H9 (cell line): ENCODE data around the gene CFAP299. TPM values are rescaled to one million over a fixed set of nuclear protein-coding genes. Genes with fewer than 3 reads are reported as not detected.

Experiments
- DNase-seq: peaks from one replicate; pipeline ENCODE4 v3.0.0-alpha.2; 2017
- H2AFZ ChIP-seq: one replicate; pipeline ENCODE4 v1.6.1; 2013; ENCODE audit warnings: mild to moderate bottlenecking, low read length, control low read depth, moderate library complexity
- H2AK5ac ChIP-seq: 2 replicates; pipeline ENCODE4 v1.6.1; 2013; ENCODE audit warnings: low read length, control low read depth, mixed read lengths; ENCODE audit not compliant: insufficient read length
- H2BK120ac ChIP-seq: one replicate; pipeline ENCODE4 v1.6.1; 2013; ENCODE audit warnings: low read depth, mild to moderate bottlenecking, low read length, control low read depth, inconsistent platforms; ENCODE audit not compliant: poor library complexity, severe bottlenecking
- H2BK12ac ChIP-seq: 2 replicates; pipeline ENCODE4 v1.6.1; 2013; ENCODE audit warnings: low read length, control low read depth, mixed read lengths, low read depth; ENCODE audit not compliant: insufficient read length
- H2BK15ac ChIP-seq: 2 replicates; pipeline ENCODE4 v1.6.1; 2013; ENCODE audit warnings: low read depth, low read length, control low read depth
- H2BK20ac ChIP-seq: one replicate; pipeline ENCODE4 v1.6.1; 2013; ENCODE audit warnings: low read depth, mild to moderate bottlenecking, low read length, control low read depth, inconsistent platforms; ENCODE audit not compliant: poor library complexity, severe bottlenecking
- H2BK5ac ChIP-seq: 2 replicates; pipeline ENCODE4 v1.6.1; 2013; ENCODE audit warnings: low read length, control low read depth, mixed read lengths; ENCODE audit not compliant: insufficient read length
- H3K14ac ChIP-seq: 2 replicates; pipeline ENCODE4 v1.6.1; 2013; ENCODE audit warnings: low read length, control low read depth; ENCODE audit not compliant: insufficient read depth
- H3K18ac ChIP-seq: 2 replicates; pipeline ENCODE4 v1.6.1; 2013; ENCODE audit warnings: low read depth, mild to moderate bottlenecking, mixed read lengths, low read length, control low read depth; ENCODE audit not compliant: insufficient read length
- H3K23ac ChIP-seq: 2 replicates; pipeline ENCODE4 v1.6.1; 2013; ENCODE audit warnings: low read length, control low read depth, mixed read lengths, low read depth; ENCODE audit not compliant: insufficient read length
- H3K23me2 ChIP-seq: 2 replicates; pipeline ENCODE4 v1.6.1; 2013; ENCODE audit warnings: low read depth, mild to moderate bottlenecking, mixed read lengths, low read length, control low read depth; ENCODE audit not compliant: insufficient read length, poor library complexity, severe bottlenecking
- H3K27ac ChIP-seq: 2 replicates; pipeline ENCODE4 v1.5.1; 2013; ENCODE audit warnings: low read length, control low read depth, mixed read lengths, low read depth; ENCODE audit not compliant: insufficient read length
- H3K27me3 ChIP-seq: 2 replicates; pipeline ENCODE4 v1.6.1; 2013; ENCODE audit warnings: low read length, control low read depth, inconsistent platforms; ENCODE audit not compliant: insufficient read depth
- H3K4ac ChIP-seq: 2 replicates; pipeline ENCODE4 v1.6.1; 2013; ENCODE audit warnings: low read depth, mild to moderate bottlenecking, control low read depth, inconsistent platforms, low read length, moderate library complexity
- H3K4me1 ChIP-seq: 2 replicates; pipeline ENCODE4 v1.6.1; 2013; ENCODE audit warnings: low read length, control low read depth, inconsistent platforms; ENCODE audit not compliant: insufficient read depth
- H3K4me2 ChIP-seq: 2 replicates; pipeline ENCODE4 v1.6.1; 2013; ENCODE audit warnings: low read length, control low read depth, mixed read lengths; ENCODE audit not compliant: insufficient read length, insufficient read depth
- H3K56ac ChIP-seq: 2 replicates; pipeline ENCODE4 v1.6.1; 2013; ENCODE audit warnings: low read depth, mild to moderate bottlenecking, mixed read lengths, low read length, control low read depth; ENCODE audit not compliant: insufficient read length
- H3K79me1 ChIP-seq: 2 replicates; pipeline ENCODE4 v1.6.1; 2013; ENCODE audit warnings: low read depth, mild to moderate bottlenecking, moderate library complexity, low read length, control low read depth, inconsistent platforms; ENCODE audit not compliant: insufficient read depth, poor library complexity, severe bottlenecking
- H3K79me2 ChIP-seq: 2 replicates; pipeline ENCODE4 v1.6.1; 2013; ENCODE audit warnings: low read length, control low read depth, inconsistent platforms; ENCODE audit not compliant: insufficient read depth
- H3K9ac ChIP-seq: 2 replicates; pipeline ENCODE4 v1.6.1; 2013; ENCODE audit warnings: low read length, control low read depth, mixed read lengths; ENCODE audit not compliant: insufficient read length; ENCODE audit errors: extremely low read depth
- H3K9me3 ChIP-seq: one replicate; pipeline ENCODE4 v1.6.1; 2013; ENCODE audit warnings: low read depth, low read length, inconsistent platforms; ENCODE audit not compliant: control insufficient read depth
- H3T11ph ChIP-seq: one replicate; pipeline ENCODE4 v1.6.1; 2013; ENCODE audit warnings: mild to moderate bottlenecking, low read length, control low read depth, inconsistent platforms
- H4K20me1 ChIP-seq: one replicate; pipeline ENCODE4 v1.6.1; 2013; ENCODE audit not compliant: control insufficient read depth, insufficient read length, insufficient read depth
- H4K5ac ChIP-seq: 2 replicates; pipeline ENCODE4 v1.6.1; 2013; ENCODE audit warnings: low read depth, mild to moderate bottlenecking, mixed read lengths, low read length, control low read depth; ENCODE audit not compliant: insufficient read length
- H4K8ac ChIP-seq: replicated peaks from 2 replicates; pipeline ENCODE4 v1.6.1; 2013; ENCODE audit warnings: low read length, control low read depth, mixed read lengths, low read depth; ENCODE audit not compliant: insufficient read length
- H4K91ac ChIP-seq: 2 replicates; pipeline ENCODE4 v1.6.1; 2013; ENCODE audit warnings: low read depth, mild to moderate bottlenecking, moderate library complexity, mixed read lengths, low read length, control low read depth; ENCODE audit not compliant: insufficient read length
- H3K27ac Mint-ChIP-seq, 3 experiments: 2 replicates in 2 of 3; 3 replicates in 1 of 3; pipeline ENCODE4 v1.8.0; 2020 to 2021; ENCODE audit warnings: mixed read lengths in 3 of 3, mild to moderate bottlenecking in 1 of 3, moderate library complexity in 1 of 3
- H3K27me3 Mint-ChIP-seq: 2 replicates; pipeline ENCODE4 v1.8.0; 2021; ENCODE audit warnings: low read depth, mild to moderate bottlenecking, moderate library complexity, mixed read lengths
- H3K36me3 Mint-ChIP-seq, 3 experiments: 2 replicates in 2 of 3; 3 replicates in 1 of 3; pipeline ENCODE4 v1.8.0; 2020 to 2021; ENCODE audit warnings: low read depth in 3 of 3, mixed read lengths in 3 of 3; ENCODE audit not compliant: insufficient read depth in 1 of 3
- H3K4me1 Mint-ChIP-seq, 2 experiments: 2 replicates each; pipeline ENCODE4 v1.8.0; 2020; ENCODE audit warnings: mixed read lengths in 2 of 2
- H3K4me3 Mint-ChIP-seq, 2 experiments: 2 replicates in 1 of 2; 3 replicates in 1 of 2; pipeline ENCODE4 v1.8.0; 2020 to 2021; ENCODE audit warnings: mild to moderate bottlenecking in 2 of 2, mixed read lengths in 2 of 2, moderate library complexity in 1 of 2
- H3K9me3 Mint-ChIP-seq, 2 experiments: 2 replicates in 1 of 2; 3 replicates in 1 of 2; pipeline ENCODE4 v1.8.0; 2020; ENCODE audit warnings: mild to moderate bottlenecking in 2 of 2, mixed read lengths in 2 of 2, moderate library complexity in 1 of 2
- CTCF ChIP-seq: fragments of 200-600 bp; sonication (generic); conservative IDR thresholded peaks from 3 replicates; pipeline ENCODE4 v1.8.0; 2021; ENCODE audit warnings: antibody characterized with exemption, mild to moderate bottlenecking
- WGBS: extraction: QIAGEN DNeasy Blood & Tissue Kit; methylation state at CpG from one replicate; pipeline ENCODE4 v1.1.7; 2013; ENCODE audit warnings: missing lambda C conversion rate, low lambda C conversion rate, mixed read lengths; ENCODE audit not compliant: insufficient read length; ENCODE audit errors: extremely low coverage; 5-methylcytosine and 5-hydroxymethylcytosine counted together
- total RNA-seq: library from RNA; stranded (reverse); gene quantifications from 2 replicates; pipeline ENCODE4 v1.2.1, GENCODE V29; 2021

CFAP299 gene
- total RNA-seq, 1 experiment from 2014 or later: not detected

GRCh38 chr4:80295336-80295735 lies 40.2 kb upstream of the CFAP299 start:
- no peaks in the 10 kb centered on the region; a peak in 1 of 7 replicates for H3K36me3 Mint-ChIP-seq
- H3K23me2 ChIP-seq: no peaks in the 10 kb centered on the region
- H3K27me3 Mint-ChIP-seq: peaks cover 1% of the 10 kb centered on the region; the same call in 1 of the 2 replicates

More at GRCh38 chr4:80295336-80295735, 40.2 kb upstream of the CFAP299 start:
- H3K56ac ChIP-seq: no peak overlapping the region
- WGBS: no CpG with 5 or more reads among the region's 3 CpGs
- H3K79me2 ChIP-seq: no peaks in the 10 kb centered on the region
- no peak overlapping the region for H4K91ac ChIP-seq
- no peak overlapping the region for H3K14ac ChIP-seq
- H4K5ac ChIP-seq: no peak overlapping the region
- H3K23ac ChIP-seq: no peak overlapping the region
- no peak overlapping the region for H2BK5ac ChIP-seq
- no peak overlapping the region for H2BK15ac ChIP-seq
- no peak for TF ChIP-seq CTCF
- H2BK12ac ChIP-seq: no peak overlapping the region
- H2AK5ac ChIP-seq: no peak overlapping the region
- no peak for DNase-seq
- Mint-ChIP-seq H3K4me3 (no peak overlapping the region), H3K27ac (no peak overlapping the region), H3K4me1 (peaks cover 0 to 2% of the 10 kb centered on the region in 2 experiments; a peak in 1 of 4 replicates), H3K9me3 (no peaks in the 10 kb centered on the region)
- H3K27me3 ChIP-seq: no peaks in the 10 kb centered on the region
- H4K8ac ChIP-seq: no peak overlapping the region
- no peak overlapping the region for H3K4me2 ChIP-seq
- H3K27ac ChIP-seq: no peak overlapping the region
- no peaks in the 10 kb centered on the region for H4K20me1 ChIP-seq
- H3K9ac ChIP-seq: no peak overlapping the region
- no peak overlapping the region for H3T11ph ChIP-seq
- H3K18ac ChIP-seq: no peak overlapping the region
- H3K79me1 ChIP-seq: no peaks in the 10 kb centered on the region
- H3K4me1 ChIP-seq: no peaks in the 10 kb centered on the region
- H2BK20ac ChIP-seq: no peak overlapping the region
- no peaks in the 10 kb centered on the region for H3K9me3 ChIP-seq
- H3K4ac ChIP-seq: no peak overlapping the region
- no peak overlapping the region for H2BK120ac ChIP-seq
- no peak overlapping the region for H2AFZ ChIP-seq
